Calu3 (cell line): Measurements from ENCODE around the gene TMEM212. TPM values are rescaled to one million over a fixed set of nuclear protein-coding genes. Genes with fewer than 3 reads are reported as not detected.

Experiments
- BruUV-seq: library from RNA; stranded (reverse); fragments of 400-500 nt; replicated peaks from 2 replicates; lab custom pipeline; 2021; lab: Mats Ljungman, UMichigan
- CTCF ChIA-PET: fragments of 300-600 bp; sonication (Branson Sonifier 250); formaldehyde crosslinking; loops from one replicate; lab custom pipeline; 2022; ENCODE audit warnings: antibody characterized with exemption; lab: Charles Lee
- DNase-seq: peaks from one replicate; pipeline ENCODE4 v3.0.0; 2022
- H3K27ac Mint-ChIP-seq: one replicate; pipeline ENCODE4 v1.8.0; 2022; ENCODE audit warnings: mixed read lengths; ENCODE audit not compliant: unreplicated experiment
- H3K27me3 Mint-ChIP-seq: one replicate; pipeline ENCODE4 v1.8.0; 2022; ENCODE audit warnings: mixed read lengths; ENCODE audit not compliant: unreplicated experiment
- H3K36me3 Mint-ChIP-seq: one replicate; pipeline ENCODE4 v1.8.0; 2022; ENCODE audit warnings: mild to moderate bottlenecking, moderate library complexity, mixed read lengths; ENCODE audit not compliant: insufficient read depth, unreplicated experiment
- H3K4me1 Mint-ChIP-seq: one replicate; pipeline ENCODE4 v1.8.0; 2022; ENCODE audit warnings: mild to moderate bottlenecking, low read depth, mixed read lengths; ENCODE audit not compliant: unreplicated experiment
- H3K4me3 Mint-ChIP-seq: one replicate; pipeline ENCODE4 v1.8.0; 2022; ENCODE audit warnings: mild to moderate bottlenecking, low read depth, moderate library complexity, mixed read lengths; ENCODE audit not compliant: unreplicated experiment
- H3K9me3 Mint-ChIP-seq: one replicate; pipeline ENCODE4 v1.8.0; 2022; ENCODE audit warnings: low read depth, mixed read lengths; ENCODE audit not compliant: unreplicated experiment
- intact Hi-C: fragments of 100-400 bp; cut with micrococcal nuclease; formaldehyde crosslinking; loops from one replicate; pipeline ENCODE4 v1.10.0; 2022; ENCODE audit not compliant: unreplicated experiment
- total RNA-seq: library from RNA; stranded (reverse); gene quantifications from 2 replicates; pipeline ENCODE4 v1.2.3, GENCODE V29; 2022
- TF ChIP-seq, protein P1 (sequence below): fragments of 200-600 bp; IDR thresholded peaks from one replicate; pipeline ENCODE4 v1.8.0; 2022; ENCODE audit warnings: antibody characterized with exemption; ENCODE audit not compliant: unreplicated experiment

TMEM212 gene
- total RNA-seq, 1 experiment from 2014 or later = not detected

DNA sequence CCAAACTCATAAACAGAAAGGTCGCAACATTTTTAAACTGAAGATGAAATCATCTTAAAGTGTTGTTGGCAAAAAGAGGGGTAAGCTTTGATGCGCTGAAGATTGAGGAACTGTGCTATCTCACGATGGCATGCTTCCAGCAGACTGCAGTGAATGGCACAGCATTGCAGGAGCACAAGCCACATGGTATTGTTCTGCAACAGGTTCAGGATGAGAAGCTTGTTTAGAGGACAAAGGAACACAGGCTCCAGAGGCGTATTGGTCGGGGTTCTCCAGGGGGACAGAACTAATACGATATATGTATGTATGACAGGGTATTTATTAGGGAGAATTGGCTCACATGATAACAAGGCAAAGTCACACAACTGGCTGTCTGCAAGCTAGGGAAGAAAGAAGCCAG, 19.0 kb upstream of the TMEM212 start:
- H3K9me3 Mint-ChIP-seq = peaks cover 3% of the 10 kb centered on the region
- H3K4me1 Mint-ChIP-seq = peaks cover 47% of the 10 kb centered on the region
- TF ChIP-seq, protein P1, sequence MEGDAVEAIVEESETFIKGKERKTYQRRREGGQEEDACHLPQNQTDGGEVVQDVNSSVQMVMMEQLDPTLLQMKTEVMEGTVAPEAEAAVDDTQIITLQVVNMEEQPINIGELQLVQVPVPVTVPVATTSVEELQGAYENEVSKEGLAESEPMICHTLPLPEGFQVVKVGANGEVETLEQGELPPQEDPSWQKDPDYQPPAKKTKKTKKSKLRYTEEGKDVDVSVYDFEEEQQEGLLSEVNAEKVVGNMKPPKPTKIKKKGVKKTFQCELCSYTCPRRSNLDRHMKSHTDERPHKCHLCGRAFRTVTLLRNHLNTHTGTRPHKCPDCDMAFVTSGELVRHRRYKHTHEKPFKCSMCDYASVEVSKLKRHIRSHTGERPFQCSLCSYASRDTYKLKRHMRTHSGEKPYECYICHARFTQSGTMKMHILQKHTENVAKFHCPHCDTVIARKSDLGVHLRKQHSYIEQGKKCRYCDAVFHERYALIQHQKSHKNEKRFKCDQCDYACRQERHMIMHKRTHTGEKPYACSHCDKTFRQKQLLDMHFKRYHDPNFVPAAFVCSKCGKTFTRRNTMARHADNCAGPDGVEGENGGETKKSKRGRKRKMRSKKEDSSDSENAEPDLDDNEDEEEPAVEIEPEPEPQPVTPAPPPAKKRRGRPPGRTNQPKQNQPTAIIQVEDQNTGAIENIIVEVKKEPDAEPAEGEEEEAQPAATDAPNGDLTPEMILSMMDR = no peak
- no peaks in the 10 kb centered on the region for H3K27me3 Mint-ChIP-seq
- BruUV-seq = no TSS peak
- intact Hi-C loops = no loop called here
- CTCF ChIA-PET = interaction anchor here (1.0 to 1.3 kb wide), 3 partner anchors 10 to 51 kb away, joined by 3 to 4 read pairs (median 3); no protein-coding TSS in a partner anchor
- H3K4me3 Mint-ChIP-seq = no peak overlapping the region
- no peak for DNase-seq
- no peaks in the 10 kb centered on the region for H3K36me3 Mint-ChIP-seq
- H3K27ac Mint-ChIP-seq = no peak overlapping the region

DNA sequence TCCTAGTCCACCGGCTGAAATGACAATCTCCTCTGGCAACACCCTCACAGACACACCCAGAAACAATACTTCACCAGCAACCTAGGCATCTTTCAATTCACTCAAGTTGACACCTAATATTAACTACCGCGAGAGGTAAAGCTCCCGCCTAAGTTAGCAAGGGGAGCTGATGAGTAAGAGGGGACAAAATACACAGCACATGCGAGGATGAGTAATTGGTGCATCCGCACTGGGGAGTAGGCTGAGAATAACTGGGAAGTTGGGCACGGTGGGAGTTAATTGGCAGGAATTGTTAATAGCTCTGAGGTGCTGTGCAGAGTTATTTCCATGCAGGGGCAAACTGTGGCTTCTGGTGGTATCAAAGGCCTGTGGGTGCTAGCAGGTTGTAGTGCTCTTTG, 18.3 kb upstream of the TMEM212 start:
- BruUV-seq = no TSS peak
- TF ChIP-seq, protein P1 = no peak
- CTCF ChIA-PET = interaction anchor here (0.6 to 1.3 kb wide), 6 partner anchors 9 to 1069 kb away, joined by 3 to 4 read pairs (median 3); no protein-coding TSS in a partner anchor
- H3K9me3 Mint-ChIP-seq = peaks cover 3% of the 10 kb centered on the region
- H3K36me3 Mint-ChIP-seq = no peaks in the 10 kb centered on the region
- DNase-seq = no peak
- intact Hi-C loops = no loop called here
- H3K27ac Mint-ChIP-seq = peak overlapping the region; percentile 28
- no peaks in the 10 kb centered on the region for H3K27me3 Mint-ChIP-seq
- H3K4me1 Mint-ChIP-seq = peaks cover 54% of the 10 kb centered on the region
- no peak overlapping the region for H3K4me3 Mint-ChIP-seq

GRCh38 chr3:171825222-171825828, 17.8 kb upstream of the TMEM212 start:
- TF ChIP-seq, protein P1 = no peak
- DNase-seq = no peak
- intact Hi-C loops = no loop called here
- H3K36me3 Mint-ChIP-seq = no peaks in the 10 kb centered on the region
- H3K4me3 Mint-ChIP-seq = no peak overlapping the region
- H3K27me3 Mint-ChIP-seq = no peaks in the 10 kb centered on the region
- H3K4me1 Mint-ChIP-seq = peaks cover 59% of the 10 kb centered on the region
- H3K27ac Mint-ChIP-seq = peak overlapping the region; percentile 28
- peaks cover 3% of the 10 kb centered on the region for H3K9me3 Mint-ChIP-seq
- no TSS peak for BruUV-seq
- CTCF ChIA-PET = interaction anchor here (0.6 to 1.3 kb wide), 6 partner anchors 9 to 1069 kb away, joined by 3 to 4 read pairs (median 3); no protein-coding TSS in a partner anchor

DNA sequence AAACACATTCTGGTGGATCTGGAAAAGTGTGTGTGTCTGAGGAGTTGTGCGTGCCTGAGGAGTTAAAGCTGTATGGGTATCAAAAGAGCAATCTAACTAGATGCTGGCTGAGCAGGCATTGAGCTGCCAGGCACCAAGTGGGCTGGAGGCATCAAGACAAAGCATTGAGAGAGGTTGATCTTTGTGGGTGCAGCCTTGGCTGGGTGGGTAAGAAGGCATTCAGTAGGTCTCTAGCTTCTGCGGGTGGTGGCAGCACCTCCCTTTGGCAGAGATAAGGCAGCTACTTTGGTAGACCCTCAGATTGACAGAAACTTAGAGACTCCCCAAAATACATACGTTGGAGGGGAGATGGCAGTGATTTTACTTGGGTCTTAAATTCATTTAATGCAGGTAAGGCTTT, 15.8 kb upstream of the TMEM212 start:
- TF ChIP-seq, protein P1 = no peak
- BruUV-seq = no TSS peak
- Mint-ChIP-seq H3K36me3 (no peaks in the 10 kb centered on the region), H3K27me3 (no peaks in the 10 kb centered on the region), H3K4me3 (no peak overlapping the region), H3K27ac (no peak overlapping the region), H3K4me1 (peaks cover 56% of the 10 kb centered on the region), H3K9me3 (no peaks in the 10 kb centered on the region)
- intact Hi-C loops = no loop called here
- no peak for DNase-seq
- CTCF ChIA-PET = interaction anchor here (0.7 to 3.9 kb wide), 2 partner anchors 56 to 98 kb away, joined by 5 to 44 read pairs; no protein-coding TSS in a partner anchor
